ENCODE results near the gene AKR1A1.

AKR1A1 gene

GRCh38 chr1:45552331-45552730, 1.7 kb downstream of the AKR1A1 start:
- peak overlapping the region; percentile 59; the same call in 1 of the 2 replicates for H3K4me2 ChIP-seq (ENCODE audit: low read length)
- H3K9ac ChIP-seq (ENCODE audit: low read length): 0 out of 2 replicates have a peak overlapping the region, but pooled peaks have one; percentile 20
- H4K20me1 ChIP-seq (ENCODE audit: insufficient read depth, low read length): no peaks in the 10 kb centered on the region
- peaks cover 24% of the 10 kb centered on the region for H3K36me3 ChIP-seq (ENCODE audit: insufficient read depth, low read length)
- peaks cover 14% of the 10 kb centered on the region for H3K79me2 ChIP-seq (ENCODE audit: insufficient read depth, low read length)
- no peaks in the 10 kb centered on the region for H3K9me3 ChIP-seq (ENCODE audit: low read length)
- no peaks in the 10 kb centered on the region for H3K9me2 ChIP-seq (ENCODE audit: low read depth, low read length)
- peaks cover 23% of the 10 kb centered on the region for H3K4me1 ChIP-seq (ENCODE audit: insufficient read depth, low read length, severe bottlenecking)
- H2AFZ ChIP-seq (ENCODE audit: low read length): no peak overlapping the region
- peak overlapping the region; percentile 75 for H3K4me3 ChIP-seq (ENCODE audit: low read depth, low read length, poor library complexity, severe bottlenecking)
- no peaks in the 10 kb centered on the region for H3F3A ChIP-seq (ENCODE audit: insufficient read depth, low read length)
- no peak for TF ChIP-seq EZH2 (IDR thresholded peaks at IDR 0.05; ENCODE audit: borderline replicate concordance, low read length)
- TF ChIP-seq, protein P1, sequence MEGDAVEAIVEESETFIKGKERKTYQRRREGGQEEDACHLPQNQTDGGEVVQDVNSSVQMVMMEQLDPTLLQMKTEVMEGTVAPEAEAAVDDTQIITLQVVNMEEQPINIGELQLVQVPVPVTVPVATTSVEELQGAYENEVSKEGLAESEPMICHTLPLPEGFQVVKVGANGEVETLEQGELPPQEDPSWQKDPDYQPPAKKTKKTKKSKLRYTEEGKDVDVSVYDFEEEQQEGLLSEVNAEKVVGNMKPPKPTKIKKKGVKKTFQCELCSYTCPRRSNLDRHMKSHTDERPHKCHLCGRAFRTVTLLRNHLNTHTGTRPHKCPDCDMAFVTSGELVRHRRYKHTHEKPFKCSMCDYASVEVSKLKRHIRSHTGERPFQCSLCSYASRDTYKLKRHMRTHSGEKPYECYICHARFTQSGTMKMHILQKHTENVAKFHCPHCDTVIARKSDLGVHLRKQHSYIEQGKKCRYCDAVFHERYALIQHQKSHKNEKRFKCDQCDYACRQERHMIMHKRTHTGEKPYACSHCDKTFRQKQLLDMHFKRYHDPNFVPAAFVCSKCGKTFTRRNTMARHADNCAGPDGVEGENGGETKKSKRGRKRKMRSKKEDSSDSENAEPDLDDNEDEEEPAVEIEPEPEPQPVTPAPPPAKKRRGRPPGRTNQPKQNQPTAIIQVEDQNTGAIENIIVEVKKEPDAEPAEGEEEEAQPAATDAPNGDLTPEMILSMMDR (IDR thresholded peaks at IDR 0.05; ENCODE audit: low read length): no peak
- no peaks in the 10 kb centered on the region for H3K27me3 ChIP-seq (ENCODE audit: insufficient read depth, low read length)
- no peak overlapping the region for H3K27ac ChIP-seq (ENCODE audit: low read depth, low read length, poor library complexity, severe bottlenecking)

GRCh38 chr1:45554198-45554597, 3.6 kb downstream of the AKR1A1 start:
- no peaks in the 10 kb centered on the region for H3K9me2 ChIP-seq (ENCODE audit: low read depth, low read length)
- H4K20me1 ChIP-seq (ENCODE audit: insufficient read depth, low read length): no peaks in the 10 kb centered on the region
- TF ChIP-seq, protein P1 (IDR thresholded peaks at IDR 0.05; ENCODE audit: low read length): no peak
- TF ChIP-seq EZH2 (IDR thresholded peaks at IDR 0.05; ENCODE audit: borderline replicate concordance, low read length): no peak

GRCh38 chr1:45557422-45557944, 6.9 kb downstream of the AKR1A1 start:
- Histone ChIP-seq H3K4me2 (ENCODE audit: low read length) (no peak overlapping the region), H3K9me3 (ENCODE audit: low read length) (no peaks in the 10 kb centered on the region), H4K20me1 (ENCODE audit: insufficient read depth, low read length) (no peaks in the 10 kb centered on the region), H3K36me3 (ENCODE audit: insufficient read depth, low read length) (peaks cover 50% of the 10 kb centered on the region), H3K27me3 (ENCODE audit: insufficient read depth, low read length) (no peaks in the 10 kb centered on the region), H3K4me1 (ENCODE audit: insufficient read depth, low read length, severe bottlenecking) (peaks cover 7% of the 10 kb centered on the region), H3K79me2 (ENCODE audit: insufficient read depth, low read length) (peaks cover 2% of the 10 kb centered on the region; the same call in 1 of the 2 replicates), H3K9ac (ENCODE audit: low read length) (peak overlapping the region; percentile 4; the same call in 1 of the 2 replicates), H3K9me2 (ENCODE audit: low read depth, low read length) (no peaks in the 10 kb centered on the region), H2AFZ (ENCODE audit: low read length) (no peak overlapping the region), H3K4me3 (ENCODE audit: low read depth, low read length, poor library complexity, severe bottlenecking) (no peak overlapping the region), H3K27ac (ENCODE audit: low read depth, low read length, poor library complexity, severe bottlenecking) (peak overlapping the region; percentile 51), H3F3A (ENCODE audit: insufficient read depth, low read length) (no peaks in the 10 kb centered on the region)
- TF ChIP-seq, protein P1 (IDR thresholded peaks at IDR 0.05; ENCODE audit: low read length): no peak
- no peak for TF ChIP-seq EZH2 (IDR thresholded peaks at IDR 0.05; ENCODE audit: borderline replicate concordance, low read length)

More at GRCh38 chr1:45554198-45554597, 3.6 kb downstream of the AKR1A1 start:
- peaks cover 28% of the 10 kb centered on the region for H3K36me3 ChIP-seq (ENCODE audit: insufficient read depth, low read length)
- H3K27ac ChIP-seq (ENCODE audit: low read depth, low read length, poor library complexity, severe bottlenecking): no peak overlapping the region
- H3K4me2 ChIP-seq (ENCODE audit: low read length): no peak overlapping the region
- peaks cover 17% of the 10 kb centered on the region for H3K79me2 ChIP-seq (ENCODE audit: insufficient read depth, low read length)
- peaks cover 25% of the 10 kb centered on the region for H3K4me1 ChIP-seq (ENCODE audit: insufficient read depth, low read length, severe bottlenecking)
- H3K4me3 ChIP-seq (ENCODE audit: low read depth, low read length, poor library complexity, severe bottlenecking): no peak overlapping the region
- H2AFZ ChIP-seq (ENCODE audit: low read length): no peak overlapping the region
- no peak overlapping the region for H3K9ac ChIP-seq (ENCODE audit: low read length)
- no peaks in the 10 kb centered on the region for H3F3A ChIP-seq (ENCODE audit: insufficient read depth, low read length)
- H3K27me3 ChIP-seq (ENCODE audit: insufficient read depth, low read length): no peaks in the 10 kb centered on the region
- H3K9me3 ChIP-seq (ENCODE audit: low read length): no peaks in the 10 kb centered on the region

Measured in OCI-LY1 (cell line).